ENCODE results near the gene TM7SF2. TPM values are rescaled to one million over a fixed set of nuclear protein-coding genes. Genes with fewer than 3 reads are reported as not detected.

Gene TM7SF2
- total and polyA plus RNA-seq, 2 of the 13 experiments (the other 11 are each of a cell fraction or from before 2014, with no cell fraction given): 56.0 to 66.9 TPM

DNA sequence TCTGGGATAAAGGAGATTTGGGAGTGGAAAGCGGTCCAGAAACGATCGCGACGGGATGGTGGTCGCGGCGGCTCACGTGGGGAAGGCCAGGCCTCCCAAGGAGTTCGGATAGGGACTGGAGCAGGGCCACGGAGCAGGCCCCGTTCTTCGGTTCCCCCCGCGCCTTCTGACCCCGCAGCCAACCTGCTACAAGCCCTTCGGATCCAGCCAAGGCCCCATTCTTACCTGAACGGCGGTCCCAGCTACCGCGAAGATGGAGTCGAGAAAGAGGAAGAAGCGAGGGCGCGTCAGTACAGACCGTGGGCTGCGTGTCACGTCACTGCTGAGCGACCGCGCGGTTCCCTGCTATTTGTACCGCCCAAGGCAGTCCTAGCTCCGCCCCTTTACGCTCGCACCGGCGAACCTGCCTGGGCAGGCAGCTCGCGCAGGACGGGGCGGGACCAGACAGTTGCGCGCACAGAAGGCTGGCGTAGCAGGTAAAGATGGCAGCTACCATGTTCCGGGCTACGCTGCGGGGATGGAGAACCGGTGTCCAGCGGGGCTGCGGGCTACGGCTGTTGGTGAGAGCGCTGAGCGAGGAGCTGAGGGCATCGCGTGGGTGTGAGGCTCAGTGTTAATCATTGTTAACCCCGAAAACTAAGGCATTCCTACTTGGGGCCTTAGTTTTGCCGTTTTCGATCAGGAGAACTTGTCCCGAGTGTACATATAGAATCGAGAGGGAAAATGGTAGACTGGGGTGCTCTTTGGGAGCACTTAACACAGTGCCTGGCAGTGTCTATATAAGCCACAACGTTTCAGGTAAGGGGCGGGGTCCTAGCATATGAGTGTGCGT, 10.4 kb downstream of the TM7SF2 start, which contains the start of the genes FAU and MRPL49 (continued):
- TF ChIP-seq, protein P1, sequence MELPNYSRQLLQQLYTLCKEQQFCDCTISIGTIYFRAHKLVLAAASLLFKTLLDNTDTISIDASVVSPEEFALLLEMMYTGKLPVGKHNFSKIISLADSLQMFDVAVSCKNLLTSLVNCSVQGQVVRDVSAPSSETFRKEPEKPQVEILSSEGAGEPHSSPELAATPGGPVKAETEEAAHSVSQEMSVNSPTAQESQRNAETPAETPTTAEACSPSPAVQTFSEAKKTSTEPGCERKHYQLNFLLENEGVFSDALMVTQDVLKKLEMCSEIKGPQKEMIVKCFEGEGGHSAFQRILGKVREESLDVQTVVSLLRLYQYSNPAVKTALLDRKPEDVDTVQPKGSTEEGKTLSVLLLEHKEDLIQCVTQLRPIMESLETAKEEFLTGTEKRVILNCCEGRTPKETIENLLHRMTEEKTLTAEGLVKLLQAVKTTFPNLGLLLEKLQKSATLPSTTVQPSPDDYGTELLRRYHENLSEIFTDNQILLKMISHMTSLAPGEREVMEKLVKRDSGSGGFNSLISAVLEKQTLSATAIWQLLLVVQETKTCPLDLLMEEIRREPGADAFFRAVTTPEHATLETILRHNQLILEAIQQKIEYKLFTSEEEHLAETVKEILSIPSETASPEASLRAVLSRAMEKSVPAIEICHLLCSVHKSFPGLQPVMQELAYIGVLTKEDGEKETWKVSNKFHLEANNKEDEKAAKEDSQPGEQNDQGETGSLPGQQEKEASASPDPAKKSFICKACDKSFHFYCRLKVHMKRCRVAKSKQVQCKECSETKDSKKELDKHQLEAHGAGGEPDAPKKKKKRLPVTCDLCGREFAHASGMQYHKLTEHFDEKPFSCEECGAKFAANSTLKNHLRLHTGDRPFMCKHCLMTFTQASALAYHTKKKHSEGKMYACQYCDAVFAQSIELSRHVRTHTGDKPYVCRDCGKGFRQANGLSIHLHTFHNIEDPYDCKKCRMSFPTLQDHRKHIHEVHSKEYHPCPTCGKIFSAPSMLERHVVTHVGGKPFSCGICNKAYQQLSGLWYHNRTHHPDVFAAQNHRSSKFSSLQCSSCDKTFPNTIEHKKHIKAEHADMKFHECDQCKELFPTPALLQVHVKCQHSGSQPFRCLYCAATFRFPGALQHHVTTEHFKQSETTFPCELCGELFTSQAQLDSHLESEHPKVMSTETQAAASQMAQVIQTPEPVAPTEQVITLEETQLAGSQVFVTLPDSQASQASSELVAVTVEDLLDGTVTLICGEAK (IDR thresholded peaks at IDR 0.05): no peak
- TF ChIP-seq, protein P1 (CRISPR knock-in tag; IDR thresholded peaks at IDR 0.05): peak; percentile 80; the same call in 1 of the 2 replicates
- TF ChIP-seq KAT2B (IDR thresholded peaks at IDR 0.05; ENCODE audit: borderline replicate concordance, low read depth, low read length): no peak
- TF ChIP-seq MTF2 (CRISPR knock-in tag; IDR thresholded peaks at IDR 0.05; ENCODE audit: borderline replicate concordance): no peak
- TF ChIP-seq IRF9 (CRISPR knock-in tag; IDR thresholded peaks at IDR 0.05; ENCODE audit: borderline replicate concordance): peak; percentile 74; the same call in 1 of the 2 replicates
- TF ChIP-seq, protein P2, sequence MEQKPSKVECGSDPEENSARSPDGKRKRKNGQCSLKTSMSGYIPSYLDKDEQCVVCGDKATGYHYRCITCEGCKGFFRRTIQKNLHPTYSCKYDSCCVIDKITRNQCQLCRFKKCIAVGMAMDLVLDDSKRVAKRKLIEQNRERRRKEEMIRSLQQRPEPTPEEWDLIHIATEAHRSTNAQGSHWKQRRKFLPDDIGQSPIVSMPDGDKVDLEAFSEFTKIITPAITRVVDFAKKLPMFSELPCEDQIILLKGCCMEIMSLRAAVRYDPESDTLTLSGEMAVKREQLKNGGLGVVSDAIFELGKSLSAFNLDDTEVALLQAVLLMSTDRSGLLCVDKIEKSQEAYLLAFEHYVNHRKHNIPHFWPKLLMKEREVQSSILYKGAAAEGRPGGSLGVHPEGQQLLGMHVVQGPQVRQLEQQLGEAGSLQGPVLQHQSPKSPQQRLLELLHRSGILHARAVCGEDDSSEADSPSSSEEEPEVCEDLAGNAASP (CRISPR knock-in tag; IDR thresholded peaks at IDR 0.05; ENCODE audit: borderline replicate concordance): no peak
- TF ChIP-seq SRF (IDR thresholded peaks at IDR 0.05; ENCODE audit: low read depth, low read length): 0 out of 2 replicates have a peak, but pooled peaks have one; percentile 47
- peak; percentile 28; the same call in 1 of the 2 replicates for TF ChIP-seq STAG1 (CRISPR knock-in tag; IDR thresholded peaks at IDR 0.05)
- TF ChIP-seq ZNF75D (CRISPR knock-in tag; IDR thresholded peaks at IDR 0.05; ENCODE audit: borderline replicate concordance): no peak
- no peak for TF ChIP-seq ZNF296 (CRISPR knock-in tag; conservative IDR thresholded peaks at IDR 0.05)
- 0 out of 2 replicates have a peak, but pooled peaks have one; percentile 57 for TF ChIP-seq SNAI1 (CRISPR knock-in tag; IDR thresholded peaks at IDR 0.05; ENCODE audit: borderline replicate concordance)
- no peak for TF ChIP-seq CCAR2 (optimal IDR thresholded peaks at IDR 0.05; ENCODE audit: low read depth, low read length)
- no peak for TF ChIP-seq ZNF282 (IDR thresholded peaks at IDR 0.05; ENCODE audit: partially characterized antibody)
- TF ChIP-seq NFKB2 (CRISPR knock-in tag; IDR thresholded peaks at IDR 0.05; ENCODE audit: borderline replicate concordance): peak; percentile 60
- no peak for TF ChIP-seq SMYD3 (CRISPR knock-in tag; IDR thresholded peaks at IDR 0.05)
- peak; percentile 96 for TF ChIP-seq HNRNPLL (IDR thresholded peaks at IDR 0.05; ENCODE audit: low read depth, low read length, poor library complexity, severe bottlenecking)
- TF ChIP-seq TCF7L2 (IDR thresholded peaks at IDR 0.05; ENCODE audit: low read depth, low read length): no peak

Measured in HepG2 (cell line).